ENCODE results near the gene SCAANT1.

Gene SCAANT1

GRCh38 chr3:63911873-63912767, at the start of gene SCAANT1:
Gene SCAANT1, minus strand, starts transcription at chr3:63912383.
- H3K79me2 ChIP-seq (ENCODE audit: insufficient read depth, low read length) = 0 out of 2 replicates have a peak, but pooled peaks cover 3% of the 10 kb centered on the region
- H3K4me3 ChIP-seq (ENCODE audit: low read depth, low read length, poor library complexity, severe bottlenecking) = peak within 1 kb of the TSS; percentile 70
- H3K27ac ChIP-seq (ENCODE audit: low read depth, low read length, poor library complexity, severe bottlenecking) = peak within 1 kb of the TSS; percentile 63
- H2AFZ ChIP-seq (ENCODE audit: low read length) = no peak within 1 kb of the TSS
- peaks cover 29% of the 10 kb centered on the region for H3K4me1 ChIP-seq (ENCODE audit: insufficient read depth, low read length, severe bottlenecking)
- no peaks in the 10 kb centered on the region for H3F3A ChIP-seq (ENCODE audit: insufficient read depth, low read length)
- no peaks in the 10 kb centered on the region for H3K9me2 ChIP-seq (ENCODE audit: low read depth, low read length)
- H4K20me1 ChIP-seq (ENCODE audit: insufficient read depth, low read length) = no peaks in the 10 kb centered on the region
- TF ChIP-seq CTCF (IDR thresholded peaks at IDR 0.05; ENCODE audit: low read length) (no peak), EZH2 (IDR thresholded peaks at IDR 0.05; ENCODE audit: borderline replicate concordance, low read length) (no peak)
- peaks cover 30% of the 10 kb centered on the region for H3K36me3 ChIP-seq (ENCODE audit: insufficient read depth, low read length)
- no peaks in the 10 kb centered on the region for H3K9me3 ChIP-seq (ENCODE audit: low read length)
- peak within 1 kb of the TSS; percentile 68 for H3K9ac ChIP-seq (ENCODE audit: low read length)
- H3K27me3 ChIP-seq (ENCODE audit: insufficient read depth, low read length) = no peaks in the 10 kb centered on the region
- peak within 1 kb of the TSS; percentile 82 for H3K4me2 ChIP-seq (ENCODE audit: low read length)

- Histone ChIP-seq H3K27me3 (ENCODE audit: insufficient read depth, low read length) (no peaks in the 10 kb centered on the region), H2AFZ (ENCODE audit: low read length) (no peak overlapping the region), H3K4me2 (ENCODE audit: low read length) (no peak overlapping the region), H3K4me1 (ENCODE audit: insufficient read depth, low read length, severe bottlenecking) (peaks cover 30% of the 10 kb centered on the region), H3K9ac (ENCODE audit: low read length) (no peak overlapping the region), H3K79me2 (ENCODE audit: insufficient read depth, low read length) (no peaks in the 10 kb centered on the region; the same call in none of the 2 replicates), H3K9me2 (ENCODE audit: low read depth, low read length) (no peaks in the 10 kb centered on the region), H3K4me3 (ENCODE audit: low read depth, low read length, poor library complexity, severe bottlenecking) (no peak overlapping the region), H3K9me3 (ENCODE audit: low read length) (no peaks in the 10 kb centered on the region), H3F3A (ENCODE audit: insufficient read depth, low read length) (no peaks in the 10 kb centered on the region), H4K20me1 (ENCODE audit: insufficient read depth, low read length) (no peaks in the 10 kb centered on the region), H3K36me3 (ENCODE audit: insufficient read depth, low read length) (peaks cover 6% of the 10 kb centered on the region; the same call in 1 of the 2 replicates), H3K27ac (ENCODE audit: low read depth, low read length, poor library complexity, severe bottlenecking) (no peak overlapping the region)
- peak; percentile 60 for TF ChIP-seq CTCF (IDR thresholded peaks at IDR 0.05; ENCODE audit: low read length)
- TF ChIP-seq EZH2 (IDR thresholded peaks at IDR 0.05; ENCODE audit: borderline replicate concordance, low read length) = no peak
Measured at GRCh38 chr3:63961891-63962290, 49.7 kb upstream of the SCAANT1 start.

GRCh38 chr3:63960048-63960711, 48.0 kb upstream of the SCAANT1 start:
- Histone ChIP-seq H3K79me2 (ENCODE audit: insufficient read depth, low read length) (no peaks in the 10 kb centered on the region; the same call in none of the 2 replicates), H2AFZ (ENCODE audit: low read length) (no peak overlapping the region), H3K27ac (ENCODE audit: low read depth, low read length, poor library complexity, severe bottlenecking) (peak overlapping the region; percentile 2), H3K4me1 (ENCODE audit: insufficient read depth, low read length, severe bottlenecking) (peaks cover 36% of the 10 kb centered on the region), H3K9me2 (ENCODE audit: low read depth, low read length) (no peaks in the 10 kb centered on the region), H4K20me1 (ENCODE audit: insufficient read depth, low read length) (no peaks in the 10 kb centered on the region), H3K4me2 (ENCODE audit: low read length) (no peak overlapping the region), H3K9me3 (ENCODE audit: low read length) (no peaks in the 10 kb centered on the region), H3K27me3 (ENCODE audit: insufficient read depth, low read length) (no peaks in the 10 kb centered on the region), H3K36me3 (ENCODE audit: insufficient read depth, low read length) (peaks cover 18% of the 10 kb centered on the region; the same call in 1 of the 2 replicates), H3F3A (ENCODE audit: insufficient read depth, low read length) (no peaks in the 10 kb centered on the region), H3K9ac (ENCODE audit: low read length) (no peak overlapping the region), H3K4me3 (ENCODE audit: low read depth, low read length, poor library complexity, severe bottlenecking) (no peak overlapping the region)
- no peak for TF ChIP-seq EZH2 (IDR thresholded peaks at IDR 0.05; ENCODE audit: borderline replicate concordance, low read length)
- no peak for TF ChIP-seq CTCF (IDR thresholded peaks at IDR 0.05; ENCODE audit: low read length)
